ENCODE data around the gene IGHMBP2. TPM values are rescaled to one million over a fixed set of nuclear protein-coding genes. Genes with fewer than 3 reads are reported as not detected.

IGHMBP2 gene
- total RNA-seq, 4 donors from 2014 or later = 18.6 to 33.3 (median 30.5) TPM

DNA sequence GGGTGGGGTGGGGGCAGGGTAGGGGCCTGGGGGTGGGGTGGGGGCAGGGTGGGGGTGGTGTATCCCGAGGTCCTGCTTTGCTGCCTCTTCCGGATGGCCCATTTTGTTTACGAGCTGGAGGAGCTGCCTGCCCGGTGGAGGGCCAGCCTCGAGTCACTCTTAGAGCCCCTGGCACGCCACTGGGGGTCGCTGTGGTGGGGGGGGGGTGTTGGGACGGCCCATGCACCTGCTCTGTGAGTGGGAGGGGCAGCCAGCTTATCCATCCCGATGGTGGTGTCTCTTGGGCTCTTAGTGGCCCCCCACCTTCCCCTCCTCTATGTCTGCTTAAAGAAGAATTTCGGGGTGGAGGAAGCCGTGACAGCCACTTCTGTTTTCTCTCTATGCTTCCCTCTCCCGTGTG is 52.5 kb downstream of the IGHMBP2 start:
- no peak for DNase-seq (ENCODE audit: low spot score in 2 of 2)
- WGBS, 2 donors = 14 to 21% methylated on average over 7 to 9 of the region's 12 CpGs
- H3K4me3 ChIP-seq (ENCODE audit: low read depth, poor library complexity, severe bottlenecking) = no peak overlapping the region
- intact Hi-C loops (cut with DNase I; ENCODE audit: low total_unique reads) = no loop called here
- TF ChIP-seq POLR2A (IDR thresholded peaks at IDR 0.05) = no peak
- TF ChIP-seq CTCF (IDR thresholded peaks at IDR 0.05) = no peak

- intact Hi-C loops (cut with DNase I; ENCODE audit: low total_unique reads) = no loop called here
- WGBS, 2 donors = 79 to 82% methylated on average over 12 of the region's 12 CpGs
- TF ChIP-seq POLR2A (IDR thresholded peaks at IDR 0.05) (no peak), CTCF (IDR thresholded peaks at IDR 0.05) (no peak)
- DNase-seq (ENCODE audit: low spot score in 2 of 2) = no peak
- no peak overlapping the region for H3K4me3 ChIP-seq (ENCODE audit: low read depth, poor library complexity, severe bottlenecking)
Observed at GRCh38 chr11:68956547-68957254, 53.0 kb downstream of the IGHMBP2 start.

DNA sequence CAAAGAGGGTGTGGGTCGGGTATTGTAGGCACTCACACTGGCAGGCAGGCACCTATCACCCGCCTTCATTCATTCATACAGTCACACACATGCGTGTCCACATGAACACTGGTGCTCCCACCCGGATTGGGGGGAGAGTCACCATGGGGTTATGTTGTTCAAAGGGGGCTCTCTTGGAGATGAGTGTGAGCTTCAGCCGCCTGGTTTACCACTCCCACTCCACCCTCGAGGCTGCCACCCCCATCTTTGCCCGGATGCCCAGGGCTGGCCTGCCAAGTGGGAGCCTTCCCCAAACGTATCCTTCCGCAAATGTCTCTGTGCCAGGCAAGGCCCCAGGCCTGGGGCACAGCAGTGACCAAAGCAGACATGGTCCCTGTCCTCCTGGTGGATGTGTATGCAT is 54.5 kb downstream of the IGHMBP2 start:
- intact Hi-C loops (cut with DNase I; ENCODE audit: low total_unique reads) = no loop called here
- no peak for TF ChIP-seq POLR2A (IDR thresholded peaks at IDR 0.05)
- TF ChIP-seq CTCF (IDR thresholded peaks at IDR 0.05) = no peak
- WGBS, 2 donors = 91 to 95% methylated on average over 9 of the region's 9 CpGs
- no peak overlapping the region for H3K4me3 ChIP-seq (ENCODE audit: low read depth, poor library complexity, severe bottlenecking)
- no peak for DNase-seq (ENCODE audit: low spot score in 2 of 2)

DNA sequence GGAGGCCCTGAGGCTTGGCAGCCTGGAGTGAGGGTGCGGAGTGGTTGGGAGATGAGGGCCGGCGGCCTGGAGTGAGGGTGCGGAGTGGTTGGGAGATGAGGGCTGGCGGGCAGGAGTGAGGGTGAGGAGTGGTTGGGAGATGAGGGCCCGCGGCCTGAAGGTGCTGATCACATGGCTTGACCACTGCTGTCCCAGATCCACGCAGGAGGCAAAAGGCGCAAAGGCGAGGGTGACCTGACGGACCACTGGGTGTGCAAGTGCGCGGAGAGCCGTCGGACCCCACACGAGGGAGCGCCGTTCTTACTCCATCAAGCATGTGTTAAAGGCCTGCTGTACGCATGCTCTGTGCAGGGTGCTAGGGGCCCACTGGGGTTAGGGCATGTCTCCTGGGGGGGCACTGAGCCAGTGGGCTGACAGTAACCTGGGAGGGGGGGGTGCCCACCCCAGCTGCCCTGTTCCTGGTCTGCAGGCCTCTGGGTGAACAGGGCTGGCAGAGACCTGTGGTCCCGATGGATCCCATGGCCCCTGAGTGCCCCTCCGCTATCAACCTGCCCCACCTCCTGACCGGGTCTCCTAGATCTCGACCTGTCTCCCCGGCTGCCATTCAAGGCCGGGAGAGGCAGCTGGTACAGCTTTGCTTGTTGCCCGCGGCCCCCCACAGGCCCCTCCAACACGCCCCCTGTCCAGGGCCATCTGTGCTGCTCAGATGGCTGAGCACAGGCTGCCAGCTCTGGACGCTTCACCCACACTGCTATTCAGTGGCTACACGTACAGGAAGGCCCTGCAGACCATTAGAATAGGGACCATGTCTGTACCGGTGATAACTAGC is 56.0 kb downstream of the IGHMBP2 start:
- intact Hi-C loops (cut with DNase I; ENCODE audit: low total_unique reads) = no loop called here
- WGBS, 2 donors = 95% methylated on average over 29 to 31 of the region's 31 CpGs
- DNase-seq (ENCODE audit: low spot score in 2 of 2) = no peak
- no peak overlapping the region for H3K4me3 ChIP-seq (ENCODE audit: low read depth, poor library complexity, severe bottlenecking)
- TF ChIP-seq CTCF (IDR thresholded peaks at IDR 0.05) (no peak), POLR2A (IDR thresholded peaks at IDR 0.05) (no peak)

DNA sequence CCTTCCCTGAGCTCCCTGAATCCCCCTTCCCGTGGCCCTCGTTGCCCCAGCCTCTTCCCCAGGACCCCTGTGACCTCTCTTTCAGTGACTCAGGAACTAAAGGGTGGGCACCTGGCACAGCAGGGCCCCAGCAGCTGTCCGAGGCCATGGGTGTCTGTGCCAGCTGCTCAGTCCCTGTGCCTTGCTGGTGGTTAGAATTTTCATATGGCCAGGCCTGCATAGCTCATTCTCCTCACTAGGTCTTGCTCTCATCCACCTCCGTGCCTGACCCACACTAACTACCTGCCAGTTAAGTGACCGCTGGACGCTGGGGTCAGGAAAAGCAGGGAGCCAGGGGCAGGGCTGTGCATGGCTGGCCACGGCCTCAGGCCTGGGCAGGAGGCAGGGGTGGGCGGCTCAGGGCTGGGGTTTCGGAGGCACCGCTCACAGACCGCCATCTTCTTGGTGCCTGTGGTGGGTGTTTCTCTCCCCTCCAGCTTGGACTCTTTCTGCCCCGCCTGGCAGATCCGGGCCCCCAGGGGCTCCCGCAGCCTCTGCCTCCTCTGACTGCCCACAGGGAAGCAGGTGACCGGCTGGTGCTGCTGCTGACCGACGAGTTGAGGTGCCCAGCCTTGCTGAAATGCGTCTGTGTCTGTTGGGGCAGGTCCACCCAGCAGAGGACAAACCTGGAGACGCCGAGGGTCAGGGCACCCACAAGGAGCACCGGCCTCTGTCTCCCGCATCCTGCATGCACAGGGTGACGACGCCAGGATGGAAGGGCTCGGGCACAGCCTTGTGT is 56.8 kb downstream of the IGHMBP2 start:
- no peak for DNase-seq (ENCODE audit: low spot score in 2 of 2)
- intact Hi-C loops (cut with DNase I; ENCODE audit: low total_unique reads) = no loop called here
- no peak for TF ChIP-seq POLR2A (IDR thresholded peaks at IDR 0.05)
- TF ChIP-seq CTCF (IDR thresholded peaks at IDR 0.05) = no peak
- WGBS, 2 donors = 90 to 92% methylated on average over 17 to 24 of the region's 25 CpGs
- H3K4me3 ChIP-seq (ENCODE audit: low read depth, poor library complexity, severe bottlenecking) = no peak overlapping the region
